Measurements from ENCODE around the gene CLTC.

CLTC gene

DNA sequence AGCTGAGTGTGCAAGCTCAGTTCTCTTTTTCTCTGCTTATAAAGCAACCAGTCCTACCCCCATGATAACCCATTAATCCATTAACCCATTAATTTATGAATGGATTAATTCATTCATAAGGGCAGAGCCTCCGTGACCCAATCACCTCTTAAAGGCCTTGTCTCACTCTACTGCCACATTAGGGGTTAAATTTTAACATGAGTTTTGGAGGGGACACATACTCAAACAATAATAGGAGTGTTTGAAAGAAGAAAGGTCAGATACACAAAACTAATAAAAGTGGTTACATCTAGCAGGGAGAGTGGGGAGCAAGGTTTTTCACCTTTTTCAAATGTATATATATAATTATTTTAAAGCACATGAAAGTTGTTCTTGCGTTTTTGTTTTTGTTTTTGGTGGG, 94.6 kb downstream of the CLTC start:
- Histone ChIP-seq H3K36me3 (ENCODE audit: insufficient read depth, low read length) (no peaks in the 10 kb centered on the region), H3K79me2 (ENCODE audit: insufficient read depth, low read length) (peaks cover 90% of the 10 kb centered on the region), H3K9ac (ENCODE audit: low read depth, low read length) (no peak overlapping the region), H2AFZ (ENCODE audit: low read depth, low read length) (no peak overlapping the region), H4K20me1 (ENCODE audit: insufficient read depth, low read length) (peaks cover 11% of the 10 kb centered on the region; the same call in 1 of the 2 replicates), H3K4me1 (ENCODE audit: insufficient read depth, low read length) (peaks cover 5% of the 10 kb centered on the region; the same call in 1 of the 2 replicates), H3K9me3 (ENCODE audit: insufficient read depth, low read length, severe bottlenecking) (no peaks in the 10 kb centered on the region), H3K4me2 (ENCODE audit: insufficient read depth, low read length) (no peak overlapping the region), H3K27ac (ENCODE audit: low read length) (no peak overlapping the region), H3K27me3 (ENCODE audit: insufficient read depth, low read length, poor library complexity) (no peaks in the 10 kb centered on the region), H3K4me3 (ENCODE audit: low read depth in 1 of 2, low read length in 2 of 2) (no peak overlapping the region)
- ATAC-seq (ENCODE audit: insufficient read depth, low read depth) (no peak), DNase-seq (no peak)
- TF ChIP-seq, protein P1, sequence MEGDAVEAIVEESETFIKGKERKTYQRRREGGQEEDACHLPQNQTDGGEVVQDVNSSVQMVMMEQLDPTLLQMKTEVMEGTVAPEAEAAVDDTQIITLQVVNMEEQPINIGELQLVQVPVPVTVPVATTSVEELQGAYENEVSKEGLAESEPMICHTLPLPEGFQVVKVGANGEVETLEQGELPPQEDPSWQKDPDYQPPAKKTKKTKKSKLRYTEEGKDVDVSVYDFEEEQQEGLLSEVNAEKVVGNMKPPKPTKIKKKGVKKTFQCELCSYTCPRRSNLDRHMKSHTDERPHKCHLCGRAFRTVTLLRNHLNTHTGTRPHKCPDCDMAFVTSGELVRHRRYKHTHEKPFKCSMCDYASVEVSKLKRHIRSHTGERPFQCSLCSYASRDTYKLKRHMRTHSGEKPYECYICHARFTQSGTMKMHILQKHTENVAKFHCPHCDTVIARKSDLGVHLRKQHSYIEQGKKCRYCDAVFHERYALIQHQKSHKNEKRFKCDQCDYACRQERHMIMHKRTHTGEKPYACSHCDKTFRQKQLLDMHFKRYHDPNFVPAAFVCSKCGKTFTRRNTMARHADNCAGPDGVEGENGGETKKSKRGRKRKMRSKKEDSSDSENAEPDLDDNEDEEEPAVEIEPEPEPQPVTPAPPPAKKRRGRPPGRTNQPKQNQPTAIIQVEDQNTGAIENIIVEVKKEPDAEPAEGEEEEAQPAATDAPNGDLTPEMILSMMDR (IDR thresholded peaks at IDR 0.05; ENCODE audit: borderline replicate concordance, extremely low read depth, low read length, poor library complexity, severe bottlenecking): no peak
- no peak for TF ChIP-seq EZH2 (IDR thresholded peaks at IDR 0.05; ENCODE audit: borderline replicate concordance, low read depth, low read length, severe bottlenecking)

- Histone ChIP-seq H2AFZ (ENCODE audit: low read depth, low read length) (no peak overlapping the region), H3K4me3 (ENCODE audit: low read depth in 1 of 2, low read length in 2 of 2) (no peak overlapping the region), H3K27ac (ENCODE audit: low read length) (no peak overlapping the region), H4K20me1 (ENCODE audit: insufficient read depth, low read length) (peaks cover 8% of the 10 kb centered on the region; the same call in 1 of the 2 replicates), H3K9me3 (ENCODE audit: insufficient read depth, low read length, severe bottlenecking) (no peaks in the 10 kb centered on the region), H3K4me2 (ENCODE audit: insufficient read depth, low read length) (no peak overlapping the region), H3K27me3 (ENCODE audit: insufficient read depth, low read length, poor library complexity) (no peaks in the 10 kb centered on the region), H3K4me1 (ENCODE audit: insufficient read depth, low read length) (no peaks in the 10 kb centered on the region), H3K79me2 (ENCODE audit: insufficient read depth, low read length) (peaks cover 93% of the 10 kb centered on the region), H3K36me3 (ENCODE audit: insufficient read depth, low read length) (no peaks in the 10 kb centered on the region), H3K9ac (ENCODE audit: low read depth, low read length) (no peak overlapping the region)
- TF ChIP-seq, protein P1 (IDR thresholded peaks at IDR 0.05; ENCODE audit: borderline replicate concordance, extremely low read depth, low read length, poor library complexity, severe bottlenecking): no peak
- no peak for TF ChIP-seq EZH2 (IDR thresholded peaks at IDR 0.05; ENCODE audit: borderline replicate concordance, low read depth, low read length, severe bottlenecking)
- DNase-seq (no peak), ATAC-seq (ENCODE audit: insufficient read depth, low read depth) (no peak)
These were observed 96.7 kb downstream of the CLTC start for GRCh38 chr17:59716427-59716826.

DNA sequence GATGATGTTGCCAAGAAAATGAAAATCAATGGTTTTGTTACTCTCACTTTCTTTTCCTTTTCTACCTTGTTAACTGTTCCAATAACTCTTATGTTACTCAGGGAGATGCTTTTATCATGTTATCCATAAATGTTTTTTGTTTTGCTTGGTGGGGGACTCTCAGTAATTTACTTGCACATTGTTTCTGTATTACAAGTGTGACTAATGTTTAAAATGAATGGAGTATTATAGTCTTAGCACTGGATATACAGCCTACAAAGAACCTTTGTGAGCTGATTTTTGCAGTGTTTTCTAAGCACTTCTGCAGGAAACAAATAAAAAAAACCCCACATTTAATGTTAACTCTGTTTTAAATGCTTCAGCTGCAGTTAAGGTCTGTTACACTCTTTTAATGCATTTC, 99.8 kb downstream of the CLTC start:
- H4K20me1 ChIP-seq (ENCODE audit: insufficient read depth, low read length): peaks cover 13% of the 10 kb centered on the region; the same call in 1 of the 2 replicates
- H3K9ac ChIP-seq (ENCODE audit: low read depth, low read length): no peak overlapping the region
- no peak overlapping the region for H3K27ac ChIP-seq (ENCODE audit: low read length)

More for the DNA sequence above, 99.8 kb downstream of the CLTC start:
- Histone ChIP-seq H3K27me3 (ENCODE audit: insufficient read depth, low read length, poor library complexity) (no peaks in the 10 kb centered on the region), H3K79me2 (ENCODE audit: insufficient read depth, low read length) (peaks cover 92% of the 10 kb centered on the region), H3K36me3 (ENCODE audit: insufficient read depth, low read length) (no peaks in the 10 kb centered on the region), H3K4me1 (ENCODE audit: insufficient read depth, low read length) (no peaks in the 10 kb centered on the region), H3K9me3 (ENCODE audit: insufficient read depth, low read length, severe bottlenecking) (no peaks in the 10 kb centered on the region), H2AFZ (ENCODE audit: low read depth, low read length) (no peak overlapping the region), H3K4me2 (ENCODE audit: insufficient read depth, low read length) (no peak overlapping the region), H3K4me3 (ENCODE audit: low read depth in 1 of 2, low read length in 2 of 2) (no peak overlapping the region)
- ATAC-seq (ENCODE audit: insufficient read depth, low read depth): no peak
- no peak for DNase-seq
- no peak for TF ChIP-seq EZH2 (IDR thresholded peaks at IDR 0.05; ENCODE audit: borderline replicate concordance, low read depth, low read length, severe bottlenecking)
- TF ChIP-seq, protein P1 (IDR thresholded peaks at IDR 0.05; ENCODE audit: borderline replicate concordance, extremely low read depth, low read length, poor library complexity, severe bottlenecking): no peak

All from DND-41 (cell line).